GM18511 (cell line): Measurements from ENCODE around the gene LSMEM2.
"Not testable (repeated sequence)": the region's sequence is repeated elsewhere in the genome, so short reads cannot be mapped to it uniquely, and the experiment has no call there.

Experiments
- ATAC-seq: cut with Tn5 transposase; IDR thresholded peaks from one replicate; pipeline ENCODE4 v1.9.1; 2021; ENCODE audit warnings: mild to moderate bottlenecking, moderate library complexity; ENCODE audit not compliant: unreplicated experiment

Gene LSMEM2

DNA sequence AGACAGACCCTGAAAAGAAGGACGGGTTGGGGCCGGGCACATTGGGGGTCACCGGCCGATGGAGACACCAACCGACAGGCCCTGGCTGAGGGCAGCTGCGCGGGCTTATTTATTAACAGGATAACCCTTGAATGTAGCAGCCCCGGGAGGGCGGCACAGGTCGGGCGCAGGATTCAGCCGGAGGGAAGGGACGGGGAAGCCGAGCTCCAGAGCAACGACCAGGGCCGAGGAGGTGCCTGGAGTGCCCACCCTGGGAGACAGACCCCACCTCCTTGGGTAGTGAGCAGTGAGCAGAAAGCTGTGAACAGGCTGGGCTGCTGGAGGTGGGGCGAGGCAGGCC lies 2.2 kb upstream of the LSMEM2 start:
- no peak for ATAC-seq

DNA sequence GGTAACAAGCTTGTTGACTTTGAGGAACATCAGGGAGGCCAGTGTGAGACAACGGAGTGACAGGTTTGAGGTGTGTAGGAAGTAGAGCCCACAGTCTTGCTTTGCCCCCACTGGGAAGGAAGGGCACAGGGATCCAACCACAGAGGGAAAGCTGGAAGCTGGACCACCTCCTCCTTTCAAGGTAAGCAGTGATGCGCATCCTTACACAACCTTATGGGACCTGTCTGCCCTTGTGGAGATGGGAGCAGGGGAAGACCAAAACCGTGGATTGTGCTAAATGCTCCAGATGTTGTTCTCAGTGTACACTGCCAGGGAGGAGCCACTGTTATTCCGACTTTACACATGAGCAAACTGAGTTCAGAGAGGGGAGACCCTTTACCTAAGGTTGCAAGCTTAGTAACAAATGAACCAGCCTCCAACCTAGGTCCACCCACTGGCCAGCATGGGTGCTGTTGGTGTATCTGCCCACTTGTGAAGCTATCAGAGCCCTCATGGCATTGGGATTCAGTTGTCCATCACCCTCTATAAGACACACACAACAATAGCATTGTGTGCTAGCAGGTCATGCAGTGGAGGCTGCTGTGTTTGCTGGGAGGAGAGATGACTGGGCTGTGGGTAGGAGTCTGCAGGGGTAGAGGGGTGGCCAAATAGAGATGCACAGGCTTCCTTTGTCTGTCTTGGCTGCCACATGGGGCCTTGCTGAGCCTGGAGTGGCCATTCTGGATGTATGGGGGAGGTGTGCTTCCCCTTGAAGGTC lies 586 bp upstream of the LSMEM2 start:
- ATAC-seq = no peak

DNA sequence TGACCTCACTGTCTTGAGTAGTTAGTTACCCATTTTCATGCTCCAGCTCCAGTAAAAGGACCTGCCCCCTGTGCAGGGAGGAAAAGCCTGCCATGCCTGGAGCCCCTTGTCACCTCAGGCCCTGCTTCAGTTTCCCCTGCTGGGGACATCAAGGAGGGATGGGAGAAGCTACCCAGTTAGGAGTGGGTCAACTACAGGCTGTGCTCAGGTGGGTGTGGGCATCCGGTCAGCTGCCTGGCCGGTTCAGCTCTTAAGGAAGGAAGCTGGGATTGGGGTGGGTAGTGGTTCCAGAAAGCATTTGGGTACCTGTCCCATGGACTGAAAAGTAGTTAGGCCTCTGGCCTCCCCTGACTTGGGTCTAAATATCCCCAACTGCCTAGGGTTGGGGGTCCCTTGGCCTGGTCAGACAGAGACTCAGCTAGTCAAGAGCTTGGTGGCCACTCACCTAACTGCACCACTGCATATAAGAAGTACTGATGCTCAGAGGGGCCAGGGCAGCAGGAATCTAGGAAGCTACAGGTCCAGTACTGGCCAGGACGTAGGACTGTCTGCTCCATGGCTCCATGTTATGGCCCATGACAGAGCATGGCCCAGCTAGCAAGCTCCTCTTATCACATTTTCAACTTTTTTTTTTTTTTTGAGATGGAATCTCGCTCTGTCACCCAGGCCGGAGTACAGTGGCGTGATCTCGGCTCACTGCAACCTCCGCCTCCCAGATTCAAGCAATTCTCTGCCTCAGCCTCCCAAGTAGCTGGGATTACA lies 549 bp downstream of the LSMEM2 start:
- no peak for ATAC-seq

DNA sequence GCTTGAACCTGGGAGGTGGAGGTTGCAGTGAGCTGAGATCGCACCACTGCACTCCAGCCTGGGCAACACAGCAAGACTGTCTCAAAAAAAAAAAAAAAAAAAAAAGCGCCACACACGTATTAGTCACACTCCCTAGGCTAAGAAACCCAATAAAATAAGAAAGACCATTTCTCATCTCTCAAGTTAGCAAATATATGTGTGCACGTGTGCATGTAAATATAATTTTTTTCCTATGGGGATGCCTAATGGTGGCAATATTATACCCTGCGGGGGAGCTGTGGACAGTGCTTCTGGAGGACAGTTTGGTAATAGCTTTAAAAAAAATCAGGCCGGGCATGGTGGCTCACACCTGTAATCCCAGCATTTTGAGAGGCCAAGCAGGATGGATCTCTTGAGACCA lies 5.2 kb downstream of the LSMEM2 start:
- ATAC-seq = not testable (repeated sequence)

DNA sequence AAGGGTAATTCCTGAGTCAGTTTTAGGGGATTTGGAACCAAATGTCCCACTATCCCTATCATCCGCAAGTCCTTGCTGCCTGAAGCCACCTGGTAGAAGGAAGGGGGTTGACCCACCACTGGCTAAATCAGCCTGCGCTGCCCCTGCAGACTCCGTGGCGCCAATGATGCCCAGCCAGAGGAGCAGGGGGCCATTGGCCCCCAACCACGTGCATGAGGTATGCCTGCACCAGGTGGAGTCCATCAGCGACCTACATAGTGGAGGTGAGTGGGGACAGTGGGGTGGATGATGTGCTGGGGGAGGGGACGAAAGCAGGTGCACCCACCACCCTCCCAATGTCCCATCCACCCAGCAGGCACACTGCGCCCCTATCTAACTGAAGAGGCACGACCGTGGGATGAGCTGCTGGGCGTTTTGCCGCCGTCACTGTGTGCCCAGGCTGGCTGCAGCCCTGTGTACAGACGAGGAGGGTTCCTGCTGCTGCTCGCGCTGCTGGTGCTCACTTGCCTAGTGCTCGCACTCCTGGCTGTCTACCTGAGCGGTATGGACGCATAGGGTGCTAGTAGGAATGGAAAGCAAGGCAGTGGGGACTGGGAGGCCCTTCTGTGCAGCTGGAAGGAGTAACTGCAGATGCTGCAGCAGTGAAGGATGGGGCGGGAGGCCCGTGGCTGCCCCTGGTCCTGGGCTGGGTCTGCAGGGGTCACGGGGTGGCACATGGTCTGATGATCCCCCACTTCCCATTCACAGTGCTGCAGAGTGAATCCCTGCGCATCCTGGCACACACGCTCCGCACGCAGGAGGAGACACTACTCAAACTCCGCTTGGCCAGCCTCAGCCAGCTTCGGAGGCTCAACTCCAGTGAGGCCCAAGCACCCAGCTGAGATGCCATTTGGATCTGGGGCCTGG lies 7.7 kb downstream of the LSMEM2 start:
- no peak for ATAC-seq

DNA sequence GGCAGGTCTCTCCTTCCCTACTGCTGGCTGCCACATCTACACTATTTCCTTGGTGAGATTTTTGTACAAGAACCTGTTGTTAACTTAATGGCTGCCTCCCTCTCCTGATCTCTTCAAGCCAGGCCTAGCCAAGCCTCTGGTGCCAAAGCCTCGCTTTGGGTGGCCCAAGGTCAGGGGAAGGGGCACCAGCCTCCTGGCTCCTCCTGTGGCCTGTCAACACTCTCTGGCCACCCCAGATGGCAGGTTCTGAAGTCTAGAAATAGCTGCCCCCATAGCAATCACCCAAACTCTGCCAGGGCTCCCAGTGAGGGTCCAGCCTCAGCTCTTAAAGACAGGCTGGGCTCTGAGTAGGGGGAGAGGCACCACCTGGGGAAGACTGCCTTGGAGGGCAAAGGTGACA lies 8.4 kb downstream of the LSMEM2 start:
- no peak for ATAC-seq

DNA sequence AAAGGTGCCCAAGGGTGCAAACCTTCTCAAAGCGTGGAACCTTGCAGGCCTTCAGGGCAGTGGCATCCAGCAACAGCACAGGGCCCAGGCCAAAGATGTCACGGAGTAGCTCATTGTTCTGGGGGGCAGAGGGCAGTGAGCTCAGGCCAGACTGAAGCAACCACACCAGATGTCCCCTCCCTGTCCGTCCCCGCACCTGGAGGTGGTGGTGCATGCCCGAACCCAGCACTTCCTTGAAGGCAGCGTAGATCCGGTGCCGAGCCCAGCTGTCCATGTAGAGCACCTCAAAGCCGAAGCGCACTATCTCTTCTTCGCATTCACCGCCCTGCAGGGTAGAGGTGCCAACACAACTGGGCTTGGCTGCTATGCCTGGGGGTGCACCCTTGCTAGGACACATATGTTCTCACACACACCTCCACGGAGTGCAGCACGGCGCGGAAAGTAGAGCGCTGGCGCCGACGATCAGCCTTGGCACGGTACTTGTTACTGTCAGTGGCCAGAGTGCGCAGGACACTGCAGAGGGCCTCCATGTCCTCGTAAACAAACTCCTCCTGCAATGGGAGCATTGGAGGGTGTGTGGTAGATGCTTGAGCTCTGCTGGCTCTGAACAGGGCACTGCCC lies 9.6 kb downstream of the LSMEM2 start:
- ATAC-seq = no peak

DNA sequence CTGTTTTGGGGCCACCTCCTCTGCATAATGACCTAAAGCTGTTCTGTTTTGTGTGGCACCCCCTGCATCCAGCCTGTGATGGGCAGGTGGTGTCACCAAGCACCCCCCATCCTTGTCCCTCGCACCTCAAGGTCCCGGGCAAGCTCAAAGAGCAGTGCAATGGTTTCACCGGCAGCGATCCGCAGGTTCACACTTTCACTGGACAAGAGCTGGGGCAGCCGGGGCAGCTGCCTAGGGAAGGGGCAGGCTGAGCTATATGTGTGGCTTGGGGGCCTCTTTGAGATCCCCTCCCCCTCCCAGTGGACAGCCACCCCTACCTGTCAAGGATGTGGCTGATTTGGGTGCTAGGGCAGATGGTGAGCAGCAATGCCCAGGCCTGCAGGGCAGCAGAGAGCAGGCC lies 10.2 kb downstream of the LSMEM2 start:
- ATAC-seq = no peak

DNA sequence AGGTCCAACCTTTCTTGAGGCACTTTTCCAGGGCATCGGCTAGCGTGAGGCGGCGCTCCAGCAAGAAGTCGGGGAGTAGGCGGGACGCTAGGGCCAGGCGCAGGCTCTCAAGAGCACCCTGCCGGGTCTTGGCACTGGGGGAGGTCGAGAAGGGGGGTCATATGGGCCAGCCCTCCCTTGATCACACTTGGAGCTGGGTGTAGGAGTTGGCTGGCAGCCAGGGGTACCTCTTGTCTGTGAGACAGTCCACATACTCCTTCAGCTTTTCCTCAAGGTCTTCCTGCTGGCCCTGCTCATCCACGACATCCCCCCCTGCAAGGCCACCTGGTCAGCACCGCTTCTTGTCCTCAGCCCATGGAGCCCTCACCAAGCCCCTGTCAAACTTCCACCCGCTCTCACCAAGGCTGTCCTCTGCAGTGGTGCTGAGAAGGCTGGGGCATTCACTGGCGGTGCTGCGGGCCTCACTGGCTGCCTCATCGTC lies 11.3 kb downstream of the LSMEM2 start:
- ATAC-seq = no peak

DNA sequence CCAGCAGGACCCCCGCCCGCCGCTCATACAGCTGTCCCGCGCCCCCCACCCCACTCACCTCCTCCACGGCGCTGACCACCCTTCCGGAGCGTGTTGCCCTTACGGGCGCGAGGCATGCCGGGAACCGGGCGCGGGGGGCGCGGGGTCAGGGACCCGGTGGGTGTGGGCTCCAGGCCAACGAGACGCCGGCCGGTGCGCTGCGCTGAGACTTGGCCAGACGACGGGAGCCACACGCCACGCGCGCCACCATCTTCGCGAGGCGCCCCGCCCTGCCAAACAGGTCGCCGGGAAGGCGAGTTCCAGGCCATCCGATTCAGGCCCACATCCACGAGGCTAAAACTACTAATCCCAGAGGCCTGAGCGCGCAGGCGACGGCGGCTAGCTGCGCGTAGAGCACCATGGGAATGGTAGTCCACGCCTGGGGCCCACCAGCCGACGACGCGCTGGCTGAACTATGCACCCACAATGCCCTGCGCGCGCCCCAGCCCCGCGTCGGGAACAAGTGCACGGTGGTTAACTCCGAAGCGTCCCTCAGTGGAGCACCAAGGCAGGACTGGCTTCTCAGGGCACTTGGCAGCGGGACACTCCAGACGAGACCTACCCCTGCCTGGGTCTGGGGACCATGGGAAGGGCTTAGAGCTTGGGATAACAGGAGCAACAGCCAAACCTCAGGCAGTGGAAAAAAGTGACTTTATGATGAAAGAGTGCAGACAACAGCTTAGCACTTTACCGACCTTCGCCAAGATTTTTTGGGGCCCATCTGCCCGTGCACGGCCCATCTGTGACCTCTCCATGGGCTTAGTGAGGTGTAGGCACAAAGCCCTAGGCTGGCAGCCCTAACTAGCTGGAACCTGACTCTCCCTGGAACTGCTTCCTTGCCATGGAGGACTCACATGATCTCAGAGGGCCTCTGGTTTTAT lies 13.5 kb downstream of the LSMEM2 start, which contains the start of gene IFRD2:
Gene IFRD2 (minus strand): TSS at position 271 of the 920 bp plus-strand sequence. CDS start 155 bp downstream, at position 116.
- peak; percentile 97 for ATAC-seq

DNA sequence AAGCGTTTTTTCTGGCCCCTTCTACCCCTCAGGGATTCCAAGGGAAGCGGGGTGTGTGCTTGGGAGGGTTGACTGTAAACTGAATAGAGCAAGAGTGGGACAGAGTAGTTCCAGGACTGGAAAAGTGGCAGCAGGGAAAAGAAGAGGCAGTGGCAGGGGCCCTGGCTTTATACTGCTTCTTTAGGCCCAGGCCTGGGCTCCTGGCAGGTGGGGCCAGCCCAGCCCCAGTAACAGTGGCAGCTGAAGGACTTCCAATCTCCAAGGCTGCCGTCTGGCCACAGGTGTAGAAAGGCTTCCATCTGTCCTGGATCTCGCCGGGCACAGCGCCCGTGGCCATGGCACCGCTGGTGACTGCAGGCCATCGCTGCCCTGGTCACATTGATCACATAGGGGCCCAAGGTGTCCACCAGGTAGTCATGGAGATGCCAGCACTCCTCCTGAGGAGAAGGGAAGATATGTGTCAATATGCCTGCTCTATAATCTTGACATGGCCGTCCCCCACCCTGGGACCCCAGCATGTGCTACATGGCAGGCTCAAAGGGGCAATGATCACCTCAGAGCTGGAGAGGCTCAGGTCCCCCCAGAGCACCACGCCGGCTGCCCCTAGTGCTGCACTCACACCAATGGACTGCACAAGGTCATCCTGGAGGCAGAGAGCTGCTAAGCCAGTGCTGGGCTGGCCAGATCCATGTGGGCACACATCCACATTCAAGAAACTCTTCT lies 14.4 kb downstream of the LSMEM2 start:
- ATAC-seq = no peak

DNA sequence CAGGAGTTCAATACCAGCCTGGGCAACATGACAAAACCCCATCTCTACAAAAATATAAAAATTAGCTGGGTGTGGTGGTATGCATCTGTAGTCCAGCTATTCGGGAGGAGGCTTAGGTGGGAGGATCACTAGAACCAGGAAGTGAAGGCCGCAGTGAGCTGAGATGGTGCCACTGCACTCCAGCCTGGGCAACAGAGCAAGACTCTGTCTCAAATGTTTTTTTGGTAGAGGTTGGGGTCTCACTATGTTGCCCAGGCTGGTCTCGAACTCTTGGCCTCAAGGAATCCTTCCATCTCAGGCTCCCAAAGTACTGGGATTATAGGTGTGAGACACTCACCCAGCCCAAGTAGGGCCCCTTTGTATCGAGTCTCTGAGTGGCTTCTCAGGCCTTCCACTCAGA lies 15.2 kb downstream of the LSMEM2 start:
- ATAC-seq = no peak

DNA sequence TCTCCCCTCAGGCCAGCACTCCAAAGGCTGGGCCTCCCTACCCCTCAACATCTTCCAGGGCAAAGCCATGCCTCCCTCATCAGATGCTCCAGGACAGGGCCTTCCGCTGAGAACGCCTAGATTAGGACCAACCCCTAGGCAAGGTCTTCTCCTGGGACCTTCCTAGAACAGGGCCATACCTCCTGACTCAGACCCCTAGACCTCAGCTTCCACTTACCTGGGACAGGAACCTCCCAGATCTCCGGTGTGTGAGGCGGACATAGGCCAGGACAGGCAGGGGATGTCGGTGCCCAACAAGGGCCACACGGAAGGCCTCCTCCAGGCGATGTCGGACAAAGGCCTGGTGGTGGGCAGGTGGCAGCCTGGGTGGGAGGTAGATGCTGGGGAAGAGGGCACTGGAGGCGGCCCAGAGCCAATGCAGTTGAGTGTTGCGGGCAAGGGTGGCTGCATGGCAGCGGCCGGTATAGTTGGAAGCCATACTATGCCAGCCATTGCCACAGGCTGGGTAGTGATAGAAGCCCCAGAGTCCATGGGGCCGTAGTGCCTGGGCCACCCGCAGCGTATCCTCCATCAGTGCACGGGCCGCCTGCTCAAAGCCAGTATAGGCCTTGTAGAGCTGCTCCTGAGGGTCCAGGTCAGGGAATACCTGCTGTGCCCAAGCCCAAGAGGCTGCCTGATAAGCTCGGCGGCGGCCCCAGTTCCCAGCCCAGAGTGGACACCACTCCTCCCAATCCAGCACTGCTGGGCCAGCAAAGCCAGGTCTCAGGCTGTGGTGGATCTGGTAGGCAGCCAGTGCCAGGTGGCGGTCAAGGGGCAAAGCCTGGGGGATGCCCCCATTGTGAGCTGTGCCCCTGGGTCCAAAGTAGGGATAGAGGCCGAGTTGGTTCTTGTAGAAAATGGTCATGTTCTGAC lies 15.9 kb downstream of the LSMEM2 start:
- no peak for ATAC-seq

DNA sequence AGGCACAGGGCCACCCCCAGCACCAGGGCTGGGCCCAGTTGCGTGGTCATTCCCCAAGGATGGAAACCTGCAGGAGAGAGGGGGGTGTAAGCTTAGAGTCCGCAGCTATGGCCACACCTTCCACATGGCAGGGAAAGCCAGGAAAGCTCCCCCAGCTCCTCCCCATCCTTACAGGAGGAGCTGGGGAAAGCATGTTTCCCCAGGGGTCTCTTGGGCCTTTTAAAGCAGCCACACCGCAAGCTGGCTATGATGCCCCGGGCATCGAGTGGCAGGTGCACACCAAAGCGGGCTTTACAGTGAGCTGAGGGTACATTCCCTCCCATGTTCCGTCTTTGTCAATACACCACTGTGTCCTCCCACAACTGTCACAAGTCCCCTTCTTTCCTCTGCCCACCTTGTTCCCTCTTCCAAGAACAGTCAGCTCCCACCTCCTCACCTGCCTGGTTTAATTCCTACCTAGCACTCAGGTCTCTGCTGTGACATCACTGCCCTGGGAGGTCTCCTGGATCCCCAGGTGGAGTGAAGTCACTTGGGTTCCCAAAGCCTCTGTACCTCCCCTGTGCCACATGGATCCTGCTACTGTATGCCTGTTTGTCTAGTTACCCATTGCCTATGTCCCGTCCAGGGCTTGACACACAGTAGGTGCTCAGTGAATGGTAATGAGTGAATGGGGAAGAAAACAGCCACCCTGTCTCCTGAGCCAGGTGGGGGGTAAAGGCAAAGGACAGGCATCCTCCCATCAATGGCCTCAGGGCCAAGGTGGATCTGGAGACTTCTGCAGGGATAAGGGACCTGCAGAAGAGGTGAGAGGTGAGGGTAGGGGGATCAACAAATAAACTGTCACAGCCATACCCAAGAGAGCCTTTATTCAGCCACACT lies 16.9 kb downstream of the LSMEM2 start:
- ATAC-seq = no peak

DNA sequence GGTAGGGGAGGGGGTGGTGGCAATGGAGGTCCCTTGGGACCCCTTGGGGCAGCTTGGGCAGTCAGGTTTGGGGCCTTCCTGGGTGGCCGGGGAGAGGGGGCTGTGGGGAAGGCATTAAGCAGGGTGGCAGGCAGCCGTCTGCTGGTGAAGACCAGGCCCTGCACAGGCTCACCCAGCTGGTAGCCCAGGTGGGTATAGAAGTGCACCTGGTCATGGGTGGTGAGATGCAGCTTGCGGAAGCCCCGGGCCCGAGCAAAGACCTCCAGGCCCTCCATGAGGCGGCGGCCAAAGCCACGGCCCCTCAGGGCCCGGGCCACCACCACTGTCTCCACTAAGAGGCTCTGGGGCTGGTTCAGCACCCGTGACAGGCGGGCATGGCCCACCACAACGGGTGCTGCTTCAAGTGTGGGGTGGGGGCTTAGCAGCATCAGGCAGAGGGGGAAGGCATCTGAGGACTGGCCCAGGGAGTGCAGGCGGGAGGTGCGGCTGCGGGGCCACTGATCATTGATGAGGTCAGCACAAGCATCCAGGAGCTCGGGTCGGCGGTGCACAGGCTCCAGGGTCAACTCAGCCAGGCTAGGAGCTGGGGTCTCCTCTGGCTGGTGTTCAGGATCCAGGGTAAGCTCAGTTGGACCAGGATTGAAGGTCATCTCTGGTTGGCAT lies 18.0 kb downstream of the LSMEM2 start:
- ATAC-seq = no peak

DNA sequence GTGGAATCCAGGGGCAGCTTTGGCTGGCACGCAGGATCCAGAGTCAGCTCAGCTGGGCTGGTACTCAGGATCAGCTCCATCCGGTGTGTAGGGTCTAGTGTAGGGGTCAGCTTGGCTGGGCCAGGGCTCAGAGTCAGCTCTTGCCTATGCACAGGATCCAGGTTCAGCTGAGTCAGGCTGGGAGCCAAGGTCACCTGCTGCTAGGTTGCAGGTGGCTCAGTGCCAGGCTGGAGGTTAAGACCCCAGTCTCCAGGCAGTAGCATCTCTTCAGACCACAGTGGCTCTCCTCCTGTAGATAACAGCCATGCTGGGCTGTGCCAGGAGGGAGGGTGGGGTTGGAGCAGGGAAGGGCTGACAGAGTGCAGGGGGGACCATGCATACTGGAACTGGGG lies 18.5 kb downstream of the LSMEM2 start:
- ATAC-seq = no peak
